OCI-LY7 (cell line): ENCODE data around the gene SMIM35.

Source experiments
- CTCF ChIP-seq: fragments of 200-600 bp; sonication (generic); conservative IDR thresholded peaks from 2 replicates; pipeline ENCODE4 v1.5.1; 2014; ENCODE audit warnings: mild to moderate bottlenecking, antibody characterized with exemption, low read length, moderate library complexity, mixed read lengths
- EZH2phosphoT487 ChIP-seq: fragments of 200-600 bp; sonication (generic); IDR thresholded peaks from 2 replicates; pipeline ENCODE4 v1.6.1; 2018; ENCODE audit warnings: low read depth, borderline replicate concordance, mild to moderate bottlenecking, mixed run types, antibody characterized with exemption, low read length, moderate library complexity, mixed read lengths

GRCh38 chr11:118104491-118104890 is 17.7 kb upstream of the SMIM35 start:
- TF ChIP-seq CTCF (no peak), EZH2phosphoT487 (no peak)
